GM12878 (cell line): ENCODE measurements around the gene MEGF9. TPM values are rescaled to one million over a fixed set of nuclear protein-coding genes. Genes with fewer than 3 reads are reported as not detected.

ENCODE experiments used
- ATAC-seq: fragments of 200-7000 bp; cut with Tn5 transposase; 3 replicates; pipeline ENCODE4 v1.9.1; 2020; ENCODE audit warnings: mild to moderate bottlenecking, moderate library complexity
- BruUV-seq: library from RNA; stranded (reverse); fragments of 400-500 nt; replicated peaks from 2 replicates; lab custom pipeline; 2021; lab: Mats Ljungman, UMichigan
- CTCF ChIA-PET: fragments of 300-600 bp; sonication (Branson Sonifier 250); formaldehyde crosslinking; extraction: SDS; loops from one replicate; lab custom pipeline; 2021; ENCODE audit warnings: inconsistent platforms; lab: Yijun Ruan, JAX
- POLR2A ChIA-PET: fragments of 350-600 bp; formaldehyde crosslinking; extraction: SDS; loops from one replicate; lab custom pipeline; 2021; ENCODE audit warnings: inconsistent platforms; lab: Charles Lee
- RAD21 ChIA-PET: fragments of 300-600 bp; sonication (Branson Sonifier 250); formaldehyde crosslinking; loops from one replicate; lab custom pipeline; 2023; ENCODE audit warnings: antibody characterized with exemption; ENCODE audit not compliant: unreplicated experiment; lab: Charles Lee
- SMC1A ChIA-PET: fragments of 300-600 bp; sonication (Branson Sonifier 250); formaldehyde crosslinking; loops from one replicate; lab custom pipeline; 2023; ENCODE audit not compliant: unreplicated experiment, uncharacterized antibody; lab: Charles Lee
- DNase-seq: peaks from one replicate; pipeline ENCODE4 v3.0.0-alpha.2; 2011; ENCODE audit warnings: low read depth, low spot score
- FAIRE-seq: peaks from 3 replicates; lab custom pipeline; 2011; peaks lifted over from hg19 to GRCh38; lab: Jason Lieb, UNC
- H2AFZ ChIP-seq: 2 replicates; pipeline ENCODE4 v1.6.0; 2011; ENCODE audit warnings: low read depth, low read length, control low read depth; ENCODE audit not compliant: control insufficient read depth
- H3K27ac ChIP-seq: 2 replicates; pipeline ENCODE4 v1.5.1; 2011; ENCODE audit warnings: control low read depth; ENCODE audit not compliant: control insufficient read depth, insufficient read depth
- H3K27me3 ChIP-seq, 2 experiments: replicated peaks in 1 of 2; 2 replicates each; pipeline versions ENCODE4 v1.6.0 to v1.6.1; 2011; ENCODE audit warnings: low read length in 1 of 2; ENCODE audit not compliant: control insufficient read depth in 2 of 2, insufficient read depth in 2 of 2
- H3K36me3 ChIP-seq, 2 experiments: 2 replicates each; pipeline ENCODE4 v1.5.1; 2011; ENCODE audit warnings: low read length in 1 of 2; ENCODE audit not compliant: control insufficient read depth in 2 of 2, insufficient read depth in 2 of 2
- H3K4me1 ChIP-seq: 2 replicates; pipeline ENCODE4 v1.6.1; 2011; ENCODE audit warnings: mild to moderate bottlenecking, low read length, moderate library complexity, mixed read lengths; ENCODE audit not compliant: control insufficient read depth, insufficient read depth
- H3K4me2 ChIP-seq: 2 replicates; pipeline ENCODE4 v1.6.0; 2011; ENCODE audit warnings: control low read depth; ENCODE audit not compliant: control insufficient read depth, insufficient read depth
- H3K4me3 ChIP-seq: fragments of 200-600 bp; sonication (generic); 2 replicates; pipeline ENCODE4 v1.5.1; 2016
- H3K79me2 ChIP-seq: 2 replicates; pipeline ENCODE4 v1.6.0; 2011; ENCODE audit warnings: low read length; ENCODE audit not compliant: control insufficient read depth, insufficient read depth
- H3K9ac ChIP-seq: 2 replicates; pipeline ENCODE4 v1.8.0; 2011; ENCODE audit warnings: low read length, control low read depth, mixed read lengths; ENCODE audit not compliant: control insufficient read depth, insufficient read depth
- H3K9me3 ChIP-seq: replicated peaks from 3 replicates; pipeline ENCODE4 v1.5.1; 2011; ENCODE audit warnings: mild to moderate bottlenecking, low read length; ENCODE audit not compliant: control insufficient read depth, insufficient read depth
- H4K20me1 ChIP-seq: 2 replicates; pipeline ENCODE4 v1.6.0; 2011; ENCODE audit not compliant: control insufficient read depth, insufficient read depth
- BACH1 ChIP-seq: fragments of 450-650 bp; IDR thresholded peaks from 2 replicates; pipeline ENCODE4 v1.6.1; 2017; ENCODE audit warnings: mild to moderate bottlenecking, borderline replicate concordance
- BRCA1 ChIP-seq: IDR thresholded peaks from 2 replicates; pipeline ENCODE4 v1.6.1; 2011; ENCODE audit warnings: low read depth, low read length, improper control_type of control experiment
- JUND ChIP-seq: IDR thresholded peaks from 2 replicates; pipeline ENCODE4 v1.6.1; 2012; ENCODE audit warnings: low read depth, mild to moderate bottlenecking, low read length, improper control_type of control experiment, moderate library complexity
- MYC ChIP-seq: IDR thresholded peaks from 2 replicates; pipeline ENCODE4 v1.6.1; 2011; ENCODE audit warnings: mild to moderate bottlenecking, low read length, moderate library complexity, inconsistent platforms; ENCODE audit not compliant: insufficient read depth, insufficient replicate concordance, insufficient read length, severe bottlenecking
- RBBP5 ChIP-seq: fragments of 200-600 bp; sonication (generic); conservative IDR thresholded peaks from 2 replicates; pipeline ENCODE4 v1.6.1; 2016
- SREBF2 ChIP-seq: IDR thresholded peaks from 2 replicates; pipeline ENCODE4 v1.6.1; 2012; ENCODE audit warnings: mild to moderate bottlenecking, low read length
- SUPT20H ChIP-seq: IDR thresholded peaks from 2 replicates; pipeline ENCODE4 v1.6.1; 2011; ENCODE audit warnings: low read depth, mild to moderate bottlenecking, low read length, moderate library complexity, borderline replicate concordance; ENCODE audit not compliant: control insufficient read depth
- TARDBP ChIP-seq: IDR thresholded peaks from 2 replicates; pipeline ENCODE4 v1.6.1; 2016; ENCODE audit warnings: borderline replicate concordance
- ZNF217 ChIP-seq: fragments of 450-650 bp; IDR thresholded peaks from 2 replicates; pipeline ENCODE4 v1.6.1; 2017; ENCODE audit warnings: antibody characterized with exemption, mild to moderate bottlenecking
- WGBS: methylation state at CpG from one replicate; pipeline ENCODE4 v1.1.6; 2016; ENCODE audit warnings: low lambda C conversion rate; ENCODE audit not compliant: insufficient replicate concordance, insufficient coverage; ENCODE audit errors: missing lambda C conversion rate; 5-methylcytosine and 5-hydroxymethylcytosine counted together
- in situ Hi-C: fragments of 300-500 bp; cut with MboI; formaldehyde crosslinking; loops from 9 replicates; pipeline ENCODE4 v1.14.3; 2018; ENCODE audit warnings: mixed read lengths
- intact Hi-C: fragments of 100-400 bp; cut with micrococcal nuclease; formaldehyde crosslinking; loops from one replicate; pipeline ENCODE4 v1.14.2; 2022; ENCODE audit not compliant: unreplicated experiment
- polyA plus RNA-seq, 11 experiments: library from polyadenylated mRNA; depleted of rRNA in 4 of 11; unstranded in 6 of 11; stranded (reverse) in 5 of 11; fragments of >200 nt; fragmentation: Nextera tagmentation in 4 of 11; fragmentation: Illumina TruSeq in 1 of 11; extraction: Ambion mirVana in 4 of 11; extraction: Trizol in 1 of 11; gene quantifications; 1 replicate in 1 of 11; 2 replicates in 10 of 11; pipeline versions ENCODE4 v1.2.1 to v1.2.3, GENCODE V29; 2011 to 2016; ENCODE audit warnings: inconsistent platforms in 2 of 11, missing spikeins in 2 of 11, low read depth in 1 of 11
- total RNA-seq, 4 experiments: library from RNA; depleted of rRNA in 3 of 4; stranded (reverse); fragments of >200 nt in 3 of 4; fragmentation: Illumina TruSeq in 1 of 4; extraction: Trizol in 1 of 4; gene quantifications; 2 replicates each; pipeline versions ENCODE4 v1.2.1 to v1.2.3, GENCODE V29; 2013 to 2021
- TF ChIP-seq, protein P1 (sequence below): fragments of 450-650 bp; IDR thresholded peaks from 2 replicates; pipeline ENCODE4 v1.6.1; 2014; ENCODE audit warnings: mild to moderate bottlenecking
- TF ChIP-seq, protein P2 (sequence below): IDR thresholded peaks from 2 replicates; pipeline ENCODE4 v1.6.1; 2011; ENCODE audit warnings: low read depth, low read length, improper control_type of control experiment, borderline replicate concordance
- TF ChIP-seq, protein P3 (sequence below): fragments of 450-650 bp; IDR thresholded peaks from 2 replicates; pipeline ENCODE4 v1.6.1; 2016; ENCODE audit warnings: mild to moderate bottlenecking
- TF ChIP-seq, protein P4 (sequence below): IDR thresholded peaks from 2 replicates; pipeline ENCODE4 v1.6.1; 2012; ENCODE audit warnings: low read depth, low read length, improper control_type of control experiment
- TF ChIP-seq, protein P5 (sequence below): fragments of 450-650 bp; IDR thresholded peaks from 2 replicates; pipeline ENCODE4 v1.6.1; 2018; ENCODE audit warnings: borderline replicate concordance, mild to moderate bottlenecking; ENCODE audit not compliant: partially characterized antibody
- TF ChIP-seq, protein P6 (sequence below): fragments of 450-650 bp; IDR thresholded peaks from 2 replicates; pipeline ENCODE4 v1.6.1; 2016; ENCODE audit warnings: mild to moderate bottlenecking
- TF ChIP-seq, protein P7 (sequence below): IDR thresholded peaks from 2 replicates; pipeline ENCODE4 v1.6.1; 2012; ENCODE audit warnings: low read length, inconsistent platforms

MEGF9 gene
- total and polyA plus RNA-seq, 10 of the 15 experiments (the other 5 are each of a cell fraction or from before 2014, with no cell fraction given) = 0.71 to 5.1 (median 2.6) TPM

DNA sequence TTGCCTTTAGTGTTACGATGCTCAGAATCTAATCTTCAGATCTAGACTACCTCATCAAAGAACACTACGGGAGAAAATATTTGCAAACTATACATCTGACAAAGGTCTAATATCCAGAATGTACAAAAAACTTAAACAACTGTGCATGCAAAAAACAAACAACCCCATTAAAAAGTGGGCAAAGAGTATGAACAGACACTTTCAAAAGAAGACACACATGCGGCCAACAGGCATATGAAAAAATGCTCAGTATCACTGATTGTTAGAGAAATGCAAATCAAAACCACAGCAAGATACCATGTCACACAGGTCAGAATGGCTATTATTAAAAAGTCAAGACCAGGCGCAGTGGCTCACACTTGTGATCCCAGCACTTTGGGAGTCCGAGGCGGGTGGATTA lies 31.0 kb upstream of the MEGF9 start:
- no peak for DNase-seq
- 85% methylated on average over 6 of the region's 6 CpGs for WGBS
- FAIRE-seq = no peak
- no peak overlapping the region for H3K27ac ChIP-seq
- no peaks in the 10 kb centered on the region for H3K4me1 ChIP-seq
- no peak overlapping the region for H3K4me2 ChIP-seq
- no peaks in the 10 kb centered on the region for H3K9me3 ChIP-seq
- no peaks in the 10 kb centered on the region for H3K79me2 ChIP-seq
- no peak overlapping the region for H3K4me3 ChIP-seq
- ChIA-PET POLR2A (no interaction called here), SMC1A (no interaction called here), CTCF (interaction anchor here (1.2 to 2.9 kb wide), 2 partner anchors 11 to 315 kb away, joined by 3 to 15 read pairs; no protein-coding TSS in a partner anchor), RAD21 (no interaction called here)
- H2AFZ ChIP-seq = no peak overlapping the region
- H3K36me3 ChIP-seq = no peaks in the 10 kb centered on the region
- H3K27me3 ChIP-seq = no peaks in the 10 kb centered on the region
- intact Hi-C loops (loop anchor here (10.0 kb wide), 1 partner anchor 650 kb away; no protein-coding TSS in a partner anchor), in situ Hi-C loops (no loop called here)
- H3K9ac ChIP-seq = no peak overlapping the region
- no TSS peak for BruUV-seq
- no peak for ATAC-seq
- H4K20me1 ChIP-seq = no peaks in the 10 kb centered on the region
- TF ChIP-seq, protein P1, sequence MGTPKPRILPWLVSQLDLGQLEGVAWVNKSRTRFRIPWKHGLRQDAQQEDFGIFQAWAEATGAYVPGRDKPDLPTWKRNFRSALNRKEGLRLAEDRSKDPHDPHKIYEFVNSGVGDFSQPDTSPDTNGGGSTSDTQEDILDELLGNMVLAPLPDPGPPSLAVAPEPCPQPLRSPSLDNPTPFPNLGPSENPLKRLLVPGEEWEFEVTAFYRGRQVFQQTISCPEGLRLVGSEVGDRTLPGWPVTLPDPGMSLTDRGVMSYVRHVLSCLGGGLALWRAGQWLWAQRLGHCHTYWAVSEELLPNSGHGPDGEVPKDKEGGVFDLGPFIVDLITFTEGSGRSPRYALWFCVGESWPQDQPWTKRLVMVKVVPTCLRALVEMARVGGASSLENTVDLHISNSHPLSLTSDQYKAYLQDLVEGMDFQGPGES = no peak
- TF ChIP-seq, protein P2, sequence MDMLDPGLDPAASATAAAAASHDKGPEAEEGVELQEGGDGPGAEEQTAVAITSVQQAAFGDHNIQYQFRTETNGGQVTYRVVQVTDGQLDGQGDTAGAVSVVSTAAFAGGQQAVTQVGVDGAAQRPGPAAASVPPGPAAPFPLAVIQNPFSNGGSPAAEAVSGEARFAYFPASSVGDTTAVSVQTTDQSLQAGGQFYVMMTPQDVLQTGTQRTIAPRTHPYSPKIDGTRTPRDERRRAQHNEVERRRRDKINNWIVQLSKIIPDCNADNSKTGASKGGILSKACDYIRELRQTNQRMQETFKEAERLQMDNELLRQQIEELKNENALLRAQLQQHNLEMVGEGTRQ = no peak
- TF ChIP-seq JUND = no peak
- TF ChIP-seq SUPT20H = no peak
- TF ChIP-seq, protein P3, sequence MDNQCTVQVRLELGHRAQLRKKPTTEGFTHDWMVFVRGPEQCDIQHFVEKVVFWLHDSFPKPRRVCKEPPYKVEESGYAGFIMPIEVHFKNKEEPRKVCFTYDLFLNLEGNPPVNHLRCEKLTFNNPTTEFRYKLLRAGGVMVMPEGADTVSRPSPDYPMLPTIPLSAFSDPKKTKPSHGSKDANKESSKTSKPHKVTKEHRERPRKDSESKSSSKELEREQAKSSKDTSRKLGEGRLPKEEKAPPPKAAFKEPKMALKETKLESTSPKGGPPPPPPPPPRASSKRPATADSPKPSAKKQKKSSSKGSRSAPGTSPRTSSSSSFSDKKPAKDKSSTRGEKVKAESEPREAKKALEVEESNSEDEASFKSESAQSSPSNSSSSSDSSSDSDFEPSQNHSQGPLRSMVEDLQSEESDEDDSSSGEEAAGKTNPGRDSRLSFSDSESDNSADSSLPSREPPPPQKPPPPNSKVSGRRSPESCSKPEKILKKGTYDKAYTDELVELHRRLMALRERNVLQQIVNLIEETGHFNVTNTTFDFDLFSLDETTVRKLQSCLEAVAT = no peak
- no peak for TF ChIP-seq BACH1
- no peak for TF ChIP-seq SREBF2
- TF ChIP-seq, protein P4, sequence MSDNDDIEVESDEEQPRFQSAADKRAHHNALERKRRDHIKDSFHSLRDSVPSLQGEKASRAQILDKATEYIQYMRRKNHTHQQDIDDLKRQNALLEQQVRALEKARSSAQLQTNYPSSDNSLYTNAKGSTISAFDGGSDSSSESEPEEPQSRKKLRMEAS = no peak
- TF ChIP-seq, protein P5, sequence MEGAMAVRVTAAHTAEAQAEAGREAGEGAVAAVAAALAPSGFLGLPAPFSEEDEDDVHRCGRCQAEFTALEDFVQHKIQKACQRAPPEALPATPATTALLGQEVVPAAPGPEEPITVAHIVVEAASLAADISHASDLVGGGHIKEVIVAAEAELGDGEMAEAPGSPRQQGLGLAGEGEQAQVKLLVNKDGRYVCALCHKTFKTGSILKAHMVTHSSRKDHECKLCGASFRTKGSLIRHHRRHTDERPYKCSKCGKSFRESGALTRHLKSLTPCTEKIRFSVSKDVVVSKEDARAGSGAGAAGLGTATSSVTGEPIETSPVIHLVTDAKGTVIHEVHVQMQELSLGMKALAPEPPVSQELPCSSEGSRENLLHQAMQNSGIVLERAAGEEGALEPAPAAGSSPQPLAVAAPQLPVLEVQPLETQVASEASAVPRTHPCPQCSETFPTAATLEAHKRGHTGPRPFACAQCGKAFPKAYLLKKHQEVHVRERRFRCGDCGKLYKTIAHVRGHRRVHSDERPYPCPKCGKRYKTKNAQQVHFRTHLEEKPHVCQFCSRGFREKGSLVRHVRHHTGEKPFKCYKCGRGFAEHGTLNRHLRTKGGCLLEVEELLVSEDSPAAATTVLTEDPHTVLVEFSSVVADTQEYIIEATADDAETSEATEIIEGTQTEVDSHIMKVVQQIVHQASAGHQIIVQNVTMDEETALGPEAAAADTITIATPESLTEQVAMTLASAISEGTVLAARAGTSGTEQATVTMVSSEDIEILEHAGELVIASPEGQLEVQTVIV = no peak
- TF ChIP-seq, protein P6, sequence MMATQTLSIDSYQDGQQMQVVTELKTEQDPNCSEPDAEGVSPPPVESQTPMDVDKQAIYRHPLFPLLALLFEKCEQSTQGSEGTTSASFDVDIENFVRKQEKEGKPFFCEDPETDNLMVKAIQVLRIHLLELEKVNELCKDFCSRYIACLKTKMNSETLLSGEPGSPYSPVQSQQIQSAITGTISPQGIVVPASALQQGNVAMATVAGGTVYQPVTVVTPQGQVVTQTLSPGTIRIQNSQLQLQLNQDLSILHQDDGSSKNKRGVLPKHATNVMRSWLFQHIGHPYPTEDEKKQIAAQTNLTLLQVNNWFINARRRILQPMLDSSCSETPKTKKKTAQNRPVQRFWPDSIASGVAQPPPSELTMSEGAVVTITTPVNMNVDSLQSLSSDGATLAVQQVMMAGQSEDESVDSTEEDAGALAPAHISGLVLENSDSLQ = no peak
- no peak for TF ChIP-seq ZNF217
- TF ChIP-seq, protein P7, sequence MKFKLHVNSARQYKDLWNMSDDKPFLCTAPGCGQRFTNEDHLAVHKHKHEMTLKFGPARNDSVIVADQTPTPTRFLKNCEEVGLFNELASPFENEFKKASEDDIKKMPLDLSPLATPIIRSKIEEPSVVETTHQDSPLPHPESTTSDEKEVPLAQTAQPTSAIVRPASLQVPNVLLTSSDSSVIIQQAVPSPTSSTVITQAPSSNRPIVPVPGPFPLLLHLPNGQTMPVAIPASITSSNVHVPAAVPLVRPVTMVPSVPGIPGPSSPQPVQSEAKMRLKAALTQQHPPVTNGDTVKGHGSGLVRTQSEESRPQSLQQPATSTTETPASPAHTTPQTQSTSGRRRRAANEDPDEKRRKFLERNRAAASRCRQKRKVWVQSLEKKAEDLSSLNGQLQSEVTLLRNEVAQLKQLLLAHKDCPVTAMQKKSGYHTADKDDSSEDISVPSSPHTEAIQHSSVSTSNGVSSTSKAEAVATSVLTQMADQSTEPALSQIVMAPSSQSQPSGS = no peak
- no peak for TF ChIP-seq RBBP5
- TF ChIP-seq MYC = no peak
- no peak for TF ChIP-seq TARDBP
- no peak for TF ChIP-seq BRCA1
